B cell (primary cell): Measurements from ENCODE around the gene ARID4A. TPM values are rescaled to one million over a fixed set of nuclear protein-coding genes. Genes with fewer than 3 reads are reported as not detected.
A peak's percentile ranks its signal among the peaks of the same experiment; 100 is the strongest.

ENCODE experiments used
- ATAC-seq: fragments of 200-7000 bp; cut with Tn5 transposase; one replicate; pipeline ENCODE4 v1.10.0; 2021; ENCODE audit warnings: low read depth, mild to moderate bottlenecking, moderate number of reproducible peaks, moderate library complexity
- CTCF ChIA-PET: fragments of 350-600 bp; sonication (Branson Sonifier 250); formaldehyde crosslinking; loops from one replicate; lab custom pipeline; 2021; ENCODE audit warnings: antibody characterized with exemption, inconsistent platforms; lab: Charles Lee
- POLR2A ChIA-PET: fragments of 350-600 bp; sonication (Branson Sonifier 250); formaldehyde crosslinking; loops from one replicate; lab custom pipeline; 2021; ENCODE audit warnings: antibody characterized with exemption; lab: Charles Lee
- DNase-seq: peaks from one replicate; pipeline ENCODE4 v3.0.0; 2013
- H2AFZ ChIP-seq: 2 replicates; pipeline ENCODE4 v1.6.1; 2012; ENCODE audit warnings: mild to moderate bottlenecking, low read depth, low read length; ENCODE audit not compliant: insufficient read depth, poor library complexity, severe bottlenecking
- H3K27ac ChIP-seq, 2 donors: 1 replicate in 1 of 2; 2 replicates in 1 of 2; pipeline ENCODE4 v1.5.1; 2012 to 2013; ENCODE audit warnings: low read length in 2 of 2, mild to moderate bottlenecking in 2 of 2, moderate library complexity in 1 of 2
- H3K27me3 ChIP-seq, 4 experiments: fragments of 200-600 bp in 1 of 4; sonication (generic) in 1 of 4; replicated peaks in 1 of 4; 1 replicate in 2 of 4; 2 replicates in 2 of 4; pipeline versions ENCODE4 v1.6.1 to v1.7.0; 2013 to 2016; ENCODE audit warnings: low read length in 3 of 4, mild to moderate bottlenecking in 2 of 4, mixed read lengths in 1 of 4, moderate library complexity in 1 of 4; ENCODE audit not compliant: insufficient read depth in 4 of 4, control insufficient read depth in 3 of 4; ENCODE audit errors: control extremely low read depth in 1 of 4
- H3K36me3 ChIP-seq, 2 experiments: replicated peaks in 1 of 2; 1 replicate in 1 of 2; 2 replicates in 1 of 2; pipeline versions ENCODE4 v1.6.1 to v1.7.1; 2013; ENCODE audit warnings: low read length in 1 of 2; ENCODE audit not compliant: insufficient read depth in 2 of 2, control insufficient read depth in 1 of 2; ENCODE audit errors: control extremely low read depth in 1 of 2, extremely low read depth in 1 of 2
- H3K4me1 ChIP-seq, 2 donors: fragments of 200-600 bp in 1 of 2; sonication (generic) in 1 of 2; 1 replicate in 1 of 2; 2 replicates in 1 of 2; pipeline versions ENCODE4 v1.5.1 to v1.6.1; 2013 to 2017; ENCODE audit warnings: low read length in 2 of 2; ENCODE audit not compliant: control insufficient read depth in 2 of 2, insufficient read depth in 2 of 2
- H3K4me2 ChIP-seq: replicated peaks from 2 replicates; pipeline ENCODE3; 2012; ENCODE audit warnings: mild to moderate bottlenecking, low read depth, low read length; ENCODE audit not compliant: poor library complexity, severe bottlenecking
- H3K4me3 ChIP-seq, 5 experiments: fragments of 200-600 bp in 1 of 5; sonication (generic) in 1 of 5; 1 replicate in 3 of 5; 2 replicates in 2 of 5; pipeline versions ENCODE4 v1.5.1 to v1.7.0; 2011 to 2016; ENCODE audit warnings: low read length in 4 of 5, mild to moderate bottlenecking in 4 of 5, low read depth in 2 of 5, control low read depth in 1 of 5, moderate library complexity in 1 of 5; ENCODE audit not compliant: insufficient read depth in 1 of 5; ENCODE audit errors: control extremely low read depth in 1 of 5, extremely low read depth in 1 of 5
- H3K79me2 ChIP-seq: fragments of 200-600 bp; sonication (generic); one replicate; pipeline ENCODE4 v1.6.0; 2016; ENCODE audit warnings: low read length; ENCODE audit not compliant: control insufficient read depth, insufficient read depth
- H3K9ac ChIP-seq: fragments of 200-600 bp; sonication (generic); 2 replicates; pipeline ENCODE4 v1.6.1; 2017; ENCODE audit warnings: mild to moderate bottlenecking, low read length, moderate library complexity
- H3K9me3 ChIP-seq, 3 donors: one replicate each; pipeline versions ENCODE4 v1.6.1 to v1.7.1; 2013; ENCODE audit warnings: low read length in 2 of 3; ENCODE audit not compliant: control insufficient read depth in 2 of 3, insufficient read depth in 1 of 3; ENCODE audit errors: control extremely low read depth in 1 of 3
- H4K20me1 ChIP-seq: 2 replicates; pipeline ENCODE4 v1.6.0; 2012; ENCODE audit warnings: mild to moderate bottlenecking, low read length; ENCODE audit not compliant: insufficient read depth, control insufficient read depth, poor library complexity, severe bottlenecking
- H3K27ac Mint-ChIP-seq: one replicate; pipeline ENCODE4 v1.8.0; 2021; ENCODE audit warnings: mixed read lengths
- H3K27me3 Mint-ChIP-seq: one replicate; pipeline ENCODE4 v1.8.0; 2021; ENCODE audit warnings: mixed read lengths
- H3K4me1 Mint-ChIP-seq: one replicate; pipeline ENCODE4 v1.8.0; 2021; ENCODE audit warnings: mixed read lengths
- H3K4me3 Mint-ChIP-seq: one replicate; pipeline ENCODE4 v1.8.0; 2021; ENCODE audit warnings: mixed read lengths
- H3K9me3 Mint-ChIP-seq: one replicate; pipeline ENCODE4 v1.8.0; 2022; ENCODE audit warnings: mixed read lengths; ENCODE audit not compliant: insufficient read depth
- EZH2 ChIP-seq: IDR thresholded peaks from 2 replicates; pipeline ENCODE4 v1.6.1; 2012; ENCODE audit warnings: borderline replicate concordance, low read depth, mild to moderate bottlenecking, moderate library complexity, low read length; ENCODE audit not compliant: insufficient read depth, poor library complexity, severe bottlenecking
- WGBS: methylation state at CpG from one replicate; pipeline ENCODE4 v1.1.5; 2013; ENCODE audit warnings: missing lambda C conversion rate; ENCODE audit not compliant: insufficient coverage; 5-methylcytosine and 5-hydroxymethylcytosine counted together
- intact Hi-C: fragments of 100-400 bp; cut with micrococcal nuclease; formaldehyde crosslinking; loops from one replicate; pipeline ENCODE4 v1.10.0; 2022
- polyA plus RNA-seq: library from polyadenylated mRNA; depleted of rRNA; stranded (reverse); fragments of >200 nt; gene quantifications from 2 replicates; pipeline ENCODE4 v1.2.3, GENCODE V29; 2012
- total RNA-seq, 2 donors: library from RNA; stranded (reverse); fragments of 120-200 nt in 1 of 2; gene quantifications; 1 replicate in 1 of 2; 2 replicates in 1 of 2; pipeline versions ENCODE4 v1.2.3 to v1.2.4, GENCODE V29; 2013 to 2022
- TF ChIP-seq, protein P1 (sequence below): fragments of 200-600 bp; IDR thresholded peaks from one replicate; pipeline ENCODE4 v1.8.0; 2022; ENCODE audit warnings: antibody characterized with exemption, mild to moderate bottlenecking

Gene ARID4A
- total and polyA plus RNA-seq, 2 donors (not counting 1 experiment from before 2014, with no cell fraction given) = 9.4 to 87.0 TPM

DNA sequence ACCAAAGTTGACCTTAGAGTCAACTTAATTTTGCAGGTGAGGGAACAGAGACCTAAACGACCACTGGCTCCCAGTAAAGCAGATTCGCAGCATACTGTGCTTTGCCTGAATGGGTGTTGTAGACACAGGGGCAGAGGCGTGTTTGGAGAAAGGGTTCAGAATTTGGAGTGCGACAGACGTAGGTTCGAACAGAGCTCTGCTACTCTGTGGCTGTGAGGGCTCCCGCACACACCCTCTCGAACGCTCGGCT is 97.1 kb downstream of the ARID4A start:
- ATAC-seq = no peak
- peak overlapping the region; percentile 78 for H3K9ac ChIP-seq
- Mint-ChIP-seq H3K9me3 (no peaks in the 10 kb centered on the region), H3K27ac (peak overlapping the region; percentile 83), H3K27me3 (no peaks in the 10 kb centered on the region), H3K4me1 (peaks cover 13% of the 10 kb centered on the region), H3K4me3 (peak overlapping the region; percentile 87)
- WGBS = 16% methylated on average over 10 of the region's 10 CpGs
- peaks cover 0 to 1% (median 0%) of the 10 kb centered on the region in 3 donors for H3K9me3 ChIP-seq
- H2AFZ ChIP-seq = peak overlapping the region; percentile 95
- peaks cover 9 to 14% of the 10 kb centered on the region in 2 donors for H3K4me1 ChIP-seq
- peak overlapping the region; percentile 80 for H3K4me2 ChIP-seq
- peak overlapping the region in 1 of 2 donors; percentile 76 for H3K27ac ChIP-seq
- H4K20me1 ChIP-seq = no peaks in the 10 kb centered on the region
- TF ChIP-seq EZH2 = no peak
- TF ChIP-seq, protein P1, sequence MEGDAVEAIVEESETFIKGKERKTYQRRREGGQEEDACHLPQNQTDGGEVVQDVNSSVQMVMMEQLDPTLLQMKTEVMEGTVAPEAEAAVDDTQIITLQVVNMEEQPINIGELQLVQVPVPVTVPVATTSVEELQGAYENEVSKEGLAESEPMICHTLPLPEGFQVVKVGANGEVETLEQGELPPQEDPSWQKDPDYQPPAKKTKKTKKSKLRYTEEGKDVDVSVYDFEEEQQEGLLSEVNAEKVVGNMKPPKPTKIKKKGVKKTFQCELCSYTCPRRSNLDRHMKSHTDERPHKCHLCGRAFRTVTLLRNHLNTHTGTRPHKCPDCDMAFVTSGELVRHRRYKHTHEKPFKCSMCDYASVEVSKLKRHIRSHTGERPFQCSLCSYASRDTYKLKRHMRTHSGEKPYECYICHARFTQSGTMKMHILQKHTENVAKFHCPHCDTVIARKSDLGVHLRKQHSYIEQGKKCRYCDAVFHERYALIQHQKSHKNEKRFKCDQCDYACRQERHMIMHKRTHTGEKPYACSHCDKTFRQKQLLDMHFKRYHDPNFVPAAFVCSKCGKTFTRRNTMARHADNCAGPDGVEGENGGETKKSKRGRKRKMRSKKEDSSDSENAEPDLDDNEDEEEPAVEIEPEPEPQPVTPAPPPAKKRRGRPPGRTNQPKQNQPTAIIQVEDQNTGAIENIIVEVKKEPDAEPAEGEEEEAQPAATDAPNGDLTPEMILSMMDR = no peak
- no peaks in the 10 kb centered on the region for H3K79me2 ChIP-seq
- no peaks in the 10 kb centered on the region for H3K27me3 ChIP-seq
- no peaks in the 10 kb centered on the region for H3K36me3 ChIP-seq
- DNase-seq = no peak
- ChIA-PET POLR2A (interaction anchor here (0.9 to 1.5 kb wide), 3 partner anchors 23 to 97 kb away, joined by 3 to 4 read pairs (median 4); partner anchors contain the start of gene ARID4A), CTCF (interaction anchor here (0.8 to 3.6 kb wide), 10 partner anchors 9 to 286 kb away, joined by 3 to 15 read pairs (median 4); partner anchors contain the start of genes ARID4A, KIAA0586 and TIMM9)
- intact Hi-C loops = loop anchor here (1.0 to 5.0 kb wide), 2 partner anchors 156 to 1003 kb away; partner anchors contain the start of gene NAA30
- H3K4me3 ChIP-seq = peak overlapping the region; percentile 36 to 77 (median 66)
